HG02763 (cell line): ENCODE measurements around the gene BHLHE40.

Source experiments
- ATAC-seq: cut with Tn5 transposase; IDR thresholded peaks from one replicate; pipeline ENCODE4 v1.9.1; 2021; ENCODE audit warnings: mild to moderate bottlenecking, moderate library complexity; ENCODE audit not compliant: unreplicated experiment

The BHLHE40 gene

DNA sequence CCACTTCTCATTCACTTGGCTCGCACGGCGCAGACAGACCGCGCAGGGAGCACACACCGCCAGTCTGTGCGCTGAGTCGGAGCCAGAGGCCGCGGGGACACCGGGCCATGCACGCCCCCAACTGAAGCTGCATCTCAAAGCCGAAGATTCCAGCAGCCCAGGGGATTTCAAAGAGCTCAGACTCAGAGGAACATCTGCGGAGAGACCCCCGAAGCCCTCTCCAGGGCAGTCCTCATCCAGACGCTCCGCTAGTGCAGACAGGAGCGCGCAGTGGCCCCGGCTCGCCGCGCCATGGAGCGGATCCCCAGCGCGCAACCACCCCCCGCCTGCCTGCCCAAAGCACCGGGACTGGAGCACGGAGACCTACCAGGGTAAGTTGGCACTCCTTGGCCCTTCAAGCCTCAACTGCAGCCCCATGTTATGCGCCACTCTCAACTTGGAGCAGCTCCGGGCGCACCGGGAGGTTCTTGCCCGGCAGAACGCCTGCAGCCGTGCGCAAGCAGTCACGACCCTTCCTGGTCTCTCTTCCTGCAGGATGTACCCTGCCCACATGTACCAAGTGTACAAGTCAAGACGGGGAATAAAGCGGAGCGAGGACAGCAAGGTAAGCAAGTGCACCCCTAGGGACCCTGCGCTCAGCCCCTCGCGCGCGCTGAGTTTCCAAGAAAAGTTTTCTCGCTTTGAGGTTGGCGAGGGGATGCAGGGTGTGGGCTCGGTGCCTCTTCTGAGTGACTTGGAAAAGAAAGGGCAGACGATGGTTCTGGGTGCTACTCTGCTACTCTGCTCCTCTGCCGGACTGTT is at the start of gene BHLHE40:
Gene BHLHE40, plus strand, starts transcription at position 10 of the 801 bp plus-strand sequence. Its CDS starts 282 bp downstream, at position 292.
- peak; percentile 6 for ATAC-seq

DNA sequence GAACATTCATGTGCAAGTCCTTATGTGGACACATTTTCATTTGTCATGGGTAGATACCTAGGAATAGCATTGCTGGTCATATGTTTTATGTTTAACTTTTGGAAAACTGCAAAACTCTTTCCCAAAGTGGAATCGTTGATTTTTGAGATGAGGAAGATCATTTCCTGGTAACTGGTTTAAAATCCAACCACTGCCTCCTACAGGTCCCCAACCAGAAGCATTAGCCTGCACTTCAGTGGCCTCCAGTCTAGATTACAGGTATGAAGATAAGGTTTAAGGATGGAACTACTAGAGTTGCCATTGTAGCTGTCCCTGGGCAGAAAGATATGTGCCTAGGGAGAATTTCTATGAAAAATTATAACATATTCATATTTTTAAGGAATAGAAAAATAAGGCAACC is 48.7 kb upstream of the BHLHE40 start:
- no peak for ATAC-seq

DNA sequence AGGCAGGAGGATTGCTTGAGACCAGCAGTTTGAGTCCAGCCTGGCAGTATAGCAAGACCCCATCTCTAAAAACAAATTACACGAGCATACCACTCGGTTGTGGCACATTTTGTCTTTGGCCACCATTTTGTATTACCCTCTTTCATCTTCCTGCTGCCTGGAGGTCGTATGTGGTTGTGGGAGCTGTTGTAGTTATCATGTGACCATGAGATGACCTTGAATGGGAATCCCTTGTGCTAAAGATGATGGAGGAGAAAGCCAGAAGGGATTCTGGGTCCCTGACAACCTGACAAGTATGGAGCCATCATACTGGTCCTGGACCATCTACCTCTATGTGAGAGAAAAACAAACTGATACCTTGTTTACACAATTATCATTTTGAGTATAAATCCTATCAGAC is 45.2 kb upstream of the BHLHE40 start:
- no peak for ATAC-seq

DNA sequence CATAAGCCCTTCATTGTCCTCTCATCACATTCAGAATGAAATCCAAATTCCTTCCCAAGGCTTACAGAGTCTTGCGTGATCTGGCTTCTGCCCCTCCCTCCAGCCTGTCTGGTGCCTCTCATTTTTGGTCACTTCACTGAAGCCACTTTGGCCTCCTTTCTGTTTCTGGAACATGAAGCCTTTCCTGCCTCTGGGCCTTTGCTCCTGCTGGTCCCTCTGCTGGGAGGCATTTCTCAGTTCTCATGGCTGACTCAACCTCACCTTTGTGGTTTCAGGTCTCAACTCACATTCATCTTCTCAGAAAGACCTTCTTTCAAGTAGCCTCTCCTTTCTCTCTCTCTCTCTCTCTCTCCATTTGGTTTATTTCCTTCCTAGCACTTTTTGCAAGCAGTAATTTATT is 43.9 kb upstream of the BHLHE40 start:
- ATAC-seq: peak; percentile 56

DNA sequence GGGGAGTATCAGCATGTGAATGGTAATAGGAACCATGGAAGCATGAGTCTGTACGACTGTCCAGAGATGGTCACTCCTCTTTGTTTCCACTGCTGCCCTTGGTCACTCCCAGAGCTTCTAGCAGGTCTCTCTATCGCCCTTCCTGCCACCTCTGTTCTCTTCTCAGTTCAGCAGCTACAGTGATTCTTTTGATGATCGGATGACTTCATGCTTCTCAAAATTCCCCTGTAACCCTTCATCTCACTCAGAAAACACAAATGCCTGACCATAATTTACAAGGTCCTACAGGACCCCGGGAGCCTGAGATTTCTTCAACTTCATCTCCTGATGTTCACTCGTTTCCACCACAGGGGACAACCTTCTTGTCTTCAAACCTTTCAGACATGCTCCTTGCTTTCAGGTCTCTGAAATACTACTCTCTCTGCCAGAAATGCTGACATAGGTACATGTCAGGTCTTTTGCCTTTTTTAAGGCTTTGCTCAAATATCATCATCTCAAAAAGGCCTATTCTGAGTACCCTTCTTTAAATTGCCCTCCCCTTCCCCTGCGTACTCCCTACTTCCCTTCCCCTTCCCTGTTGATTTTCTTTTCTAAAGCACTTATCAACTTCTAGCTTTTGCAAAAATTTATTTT is 42.1 kb upstream of the BHLHE40 start:
- ATAC-seq: no peak

DNA sequence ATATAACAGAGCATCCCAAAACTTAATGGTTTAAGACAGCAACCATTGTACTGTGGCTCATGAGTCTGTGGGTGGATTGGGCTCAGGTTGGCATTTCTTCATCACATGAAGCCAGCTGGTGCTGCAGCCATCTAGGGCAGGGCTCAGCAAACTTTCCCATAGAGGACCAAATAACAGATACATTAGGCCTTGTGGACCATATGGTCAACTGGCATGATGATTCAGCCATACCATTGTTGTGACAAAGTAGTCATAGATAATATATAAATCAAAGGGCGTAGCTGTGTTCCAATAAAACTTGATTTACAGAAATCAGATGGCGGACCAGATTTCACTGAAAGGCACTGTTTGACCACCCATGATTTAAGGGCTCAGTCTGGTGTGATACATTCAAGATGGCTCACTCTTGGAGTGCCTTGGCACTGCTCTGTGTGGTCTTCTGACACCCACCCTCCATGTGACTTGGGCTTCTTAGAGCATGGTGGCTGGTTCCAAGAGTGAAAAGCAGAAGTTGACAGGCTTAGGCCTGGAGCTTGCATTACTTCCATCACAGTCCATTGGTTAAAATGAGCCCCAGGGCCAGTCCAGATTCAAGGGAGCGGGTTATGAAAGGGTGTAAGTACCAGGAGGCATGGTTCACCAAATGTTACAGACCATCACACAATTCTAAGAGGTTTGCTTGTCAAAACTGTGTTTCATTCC is 40.8 kb upstream of the BHLHE40 start:
- no peak for ATAC-seq

DNA sequence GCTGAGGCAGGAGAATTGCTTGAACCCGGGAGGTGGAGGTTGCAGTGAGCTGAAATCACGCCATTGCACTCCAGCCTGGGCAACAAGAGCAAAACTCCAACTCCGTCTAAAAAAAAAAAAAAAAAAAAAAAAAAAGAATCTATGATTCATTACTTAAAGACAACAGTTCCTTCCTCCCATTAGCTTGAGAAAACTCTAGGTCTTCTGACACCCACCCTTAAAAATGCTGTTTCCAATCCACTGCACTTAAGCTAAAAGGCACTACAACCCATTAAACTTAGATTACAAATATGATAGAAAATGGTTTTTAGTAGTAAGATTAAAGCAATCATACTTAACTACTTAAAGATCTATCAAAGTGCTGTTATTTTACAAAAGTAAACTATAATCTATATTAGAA is 40.0 kb upstream of the BHLHE40 start:
- ATAC-seq: no peak

DNA sequence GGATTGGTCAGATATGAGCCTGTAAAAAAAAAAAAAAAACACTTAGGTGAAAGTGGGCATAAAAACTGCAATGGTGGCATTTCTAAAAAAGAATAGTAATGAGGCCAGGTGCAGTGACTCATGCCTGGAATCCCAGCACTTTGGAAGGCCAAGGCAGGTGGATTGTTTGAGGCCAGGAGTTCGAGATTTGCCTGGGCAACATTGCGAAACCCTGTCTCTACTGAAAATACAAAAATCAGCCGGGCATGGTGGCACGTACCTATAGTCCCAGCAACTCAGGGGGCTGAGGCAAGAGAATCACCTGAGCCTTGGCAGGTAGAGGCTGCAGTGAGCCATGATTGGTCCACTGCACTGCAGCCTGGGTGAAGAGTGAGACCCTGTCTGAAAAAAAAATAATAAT is 38.3 kb upstream of the BHLHE40 start:
- ATAC-seq: no peak

DNA sequence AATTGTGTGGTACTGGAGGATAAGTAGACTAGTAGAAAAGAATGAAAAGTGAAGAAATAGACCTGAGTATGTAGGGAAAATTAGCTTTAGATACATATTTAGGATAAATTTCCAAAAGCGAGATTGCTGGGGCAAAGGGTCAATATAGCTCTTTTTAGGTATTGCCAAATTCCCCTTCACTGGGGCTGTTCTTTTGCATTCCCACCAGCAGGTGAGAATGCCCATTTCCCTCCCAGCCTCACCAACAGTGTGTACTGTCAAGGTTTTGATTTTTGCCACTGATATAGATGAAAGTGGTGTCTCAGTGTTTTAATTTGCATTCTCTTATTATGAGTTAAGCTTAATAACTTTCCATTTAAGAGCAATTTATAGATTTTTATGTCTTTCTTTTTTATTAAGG is 35.7 kb upstream of the BHLHE40 start:
- ATAC-seq: no peak

DNA sequence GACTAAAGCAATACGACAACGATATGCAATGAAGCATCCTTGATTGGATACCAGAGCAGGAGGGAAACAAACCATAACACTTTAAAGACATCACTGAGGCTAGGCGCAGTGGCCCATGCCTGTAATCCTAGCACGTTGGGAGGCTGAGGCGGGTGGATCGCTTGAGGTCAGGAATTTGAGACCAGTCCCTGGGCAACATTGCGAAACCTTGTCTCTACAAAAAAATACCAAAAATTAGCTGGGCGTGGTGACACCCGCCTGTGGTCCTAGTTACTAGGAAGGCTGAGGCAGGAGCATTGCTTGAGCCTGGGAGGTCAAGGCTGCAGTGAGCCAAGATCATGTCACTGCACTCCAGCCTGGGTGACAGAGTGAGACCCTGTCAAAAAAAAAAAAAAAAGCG is 33.9 kb upstream of the BHLHE40 start:
- ATAC-seq: no peak

DNA sequence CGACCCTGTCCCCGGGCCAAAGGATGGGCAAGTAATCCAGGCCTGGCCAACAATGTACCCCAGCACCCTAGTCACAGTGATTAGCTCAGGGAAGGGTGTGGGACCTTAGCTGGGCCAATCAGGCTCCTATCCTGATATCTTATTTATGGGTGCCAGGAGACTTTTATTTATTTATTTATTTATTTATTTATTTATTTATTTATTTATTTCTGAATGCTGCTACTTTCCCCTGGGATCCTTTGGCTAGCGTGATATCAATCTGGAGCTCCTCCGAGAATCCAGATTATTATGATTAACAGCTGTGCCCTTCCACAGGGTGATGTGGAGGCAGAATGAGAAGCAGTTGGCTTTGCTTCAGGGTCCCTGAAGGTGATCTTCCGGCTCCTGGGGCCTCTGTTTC is 32.2 kb upstream of the BHLHE40 start:
- no peak for ATAC-seq

DNA sequence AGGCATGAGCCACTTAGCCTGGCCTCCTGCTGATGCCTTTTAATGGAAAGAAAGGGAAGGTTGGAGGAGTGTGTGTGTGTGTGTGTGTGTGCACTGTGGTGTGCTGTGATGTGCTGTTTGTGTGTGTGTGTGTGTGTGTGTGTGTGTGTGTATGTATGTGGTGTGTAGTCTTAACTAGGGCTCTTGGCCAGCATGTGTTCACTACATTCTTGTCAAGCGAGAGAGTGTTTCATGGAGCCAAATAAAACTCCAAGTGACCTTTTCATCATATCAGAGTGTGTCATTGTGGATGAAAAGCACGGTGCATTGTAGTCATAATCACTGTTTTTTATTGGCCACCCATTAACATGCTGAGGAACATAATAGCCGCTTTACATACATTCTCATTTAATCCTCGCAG is 30.8 kb upstream of the BHLHE40 start:
- no peak for ATAC-seq

DNA sequence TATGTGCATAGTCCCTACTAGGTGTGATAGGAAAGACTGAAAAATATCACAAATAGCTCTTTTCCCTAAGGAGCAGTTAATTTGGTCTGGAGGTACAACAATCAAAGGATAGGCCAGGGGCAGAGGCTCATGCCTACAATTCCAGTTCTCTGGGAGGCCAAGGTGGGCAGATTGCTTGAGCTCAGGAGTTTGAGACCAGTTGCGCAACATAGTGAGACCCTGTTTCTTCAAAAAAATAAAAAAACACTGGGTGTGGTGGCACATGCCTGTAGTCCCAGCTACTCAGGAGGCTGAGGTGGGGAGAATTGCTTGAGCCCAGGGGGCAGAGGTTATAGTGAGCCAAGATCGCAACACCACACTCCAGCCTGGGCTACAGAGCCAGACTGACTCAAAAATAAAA is 30.2 kb upstream of the BHLHE40 start:
- no peak for ATAC-seq

DNA sequence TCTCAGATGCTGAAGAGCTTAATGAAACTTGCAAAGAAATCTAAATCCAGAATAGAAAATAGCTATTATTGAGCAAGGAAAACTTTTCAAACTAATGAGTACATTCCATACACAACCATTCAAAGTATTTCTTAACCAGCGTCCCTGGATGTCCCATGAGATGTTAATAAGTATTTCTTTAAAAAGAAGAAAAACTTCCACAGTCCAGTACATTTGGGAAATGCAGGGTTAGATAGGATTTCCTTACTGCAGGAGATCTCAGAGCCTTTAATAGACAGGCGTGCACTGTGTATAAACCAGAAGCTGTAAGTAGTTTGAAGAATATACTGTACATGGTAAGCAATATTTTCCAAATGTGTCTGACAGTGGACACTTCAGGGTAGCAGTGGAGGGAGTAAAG is 29.6 kb upstream of the BHLHE40 start:
- ATAC-seq: no peak

DNA sequence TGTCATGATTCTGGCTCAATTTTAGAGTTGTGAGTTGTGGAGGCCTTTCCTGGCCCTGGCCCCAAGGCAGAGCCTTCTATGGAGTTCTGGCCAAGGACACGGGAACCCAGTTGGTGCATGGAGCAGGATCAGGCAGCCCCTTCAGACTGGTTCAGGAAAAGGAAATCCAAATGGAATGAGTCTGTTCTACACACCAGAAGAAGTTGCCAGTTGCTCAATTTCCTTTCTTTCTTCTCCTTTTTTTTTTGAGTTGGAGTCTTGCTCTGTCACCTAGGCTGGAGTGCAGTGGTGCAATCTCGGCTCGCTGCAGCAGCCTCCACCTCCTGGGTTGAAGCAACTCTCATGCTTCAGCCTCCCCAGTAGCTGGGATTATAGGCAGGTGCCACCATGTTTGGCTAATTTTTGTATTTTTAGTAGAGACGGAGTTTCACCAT is 28.9 kb upstream of the BHLHE40 start:
- no peak for ATAC-seq

DNA sequence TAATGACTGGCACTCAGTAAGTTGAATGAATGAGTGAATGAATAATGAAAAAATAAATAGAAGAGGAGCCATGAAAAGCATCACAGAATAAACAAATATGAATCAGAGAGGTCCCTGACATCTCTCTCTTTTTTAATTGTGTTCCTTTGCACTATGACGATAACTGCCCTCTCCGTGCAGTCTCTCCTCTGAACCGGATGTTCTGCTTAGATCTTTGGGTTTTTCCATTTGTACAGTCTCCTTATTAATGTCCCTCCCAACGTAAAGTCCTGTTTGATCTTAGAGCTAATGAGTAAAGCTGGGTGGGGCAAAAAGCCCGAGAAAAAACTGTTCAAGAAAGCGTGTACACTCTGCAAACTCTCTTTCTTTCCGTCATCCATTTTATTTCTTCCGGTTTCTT is 28.3 kb upstream of the BHLHE40 start:
- no peak for ATAC-seq

DNA sequence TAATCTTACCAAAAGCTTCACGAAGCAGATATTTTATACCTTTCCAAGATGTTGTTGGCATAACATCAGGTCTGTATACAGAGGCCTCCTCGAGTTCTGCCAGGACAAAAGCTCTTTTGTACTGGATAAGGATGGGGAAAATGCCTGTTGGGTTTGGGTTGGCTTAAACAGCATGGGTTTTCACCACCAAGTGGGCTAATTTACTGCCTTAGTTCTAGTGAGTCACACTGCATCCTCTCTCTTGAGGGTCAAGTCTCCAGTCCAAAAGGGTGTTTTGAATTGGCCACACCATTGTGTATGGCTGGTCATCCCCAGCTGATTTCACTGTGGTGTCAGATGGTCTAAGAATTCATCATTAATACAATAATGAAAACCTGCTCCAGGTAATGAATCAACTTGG is 26.1 kb upstream of the BHLHE40 start:
- no peak for ATAC-seq

DNA sequence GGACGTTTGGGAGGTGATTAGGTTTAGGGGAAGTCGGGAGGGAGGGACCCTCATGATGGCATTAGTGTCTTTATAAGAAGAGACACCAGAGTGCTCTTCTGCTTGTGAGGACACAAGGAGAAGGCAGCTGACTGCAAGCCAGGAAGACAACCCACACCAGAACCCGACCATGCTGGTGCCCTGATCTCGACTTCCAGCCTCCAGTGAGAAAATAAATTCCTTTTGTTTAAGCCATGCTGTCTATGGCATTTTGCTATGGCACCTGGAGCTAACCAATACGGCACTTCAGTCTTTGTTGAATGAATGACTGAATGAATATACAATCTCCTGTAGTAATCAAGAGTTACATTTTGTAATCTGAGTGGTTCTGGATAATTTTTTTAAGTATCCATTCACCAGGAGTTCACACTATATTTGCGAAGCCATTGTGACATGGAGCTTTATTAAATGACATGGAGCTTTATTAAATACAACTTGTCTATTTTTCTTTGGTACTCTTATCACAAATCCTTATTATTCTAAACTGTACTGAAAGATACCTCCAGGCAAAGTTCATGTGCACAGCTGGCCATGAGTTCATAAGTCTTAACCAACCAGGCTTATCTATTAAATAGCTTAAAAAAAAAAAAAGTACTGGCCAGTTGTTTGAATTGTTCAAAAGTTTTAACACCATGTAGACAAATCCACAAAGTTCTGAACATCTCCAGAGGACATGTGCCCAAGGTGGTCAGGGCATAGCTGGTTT is 24.8 kb upstream of the BHLHE40 start:
- ATAC-seq: no peak

DNA sequence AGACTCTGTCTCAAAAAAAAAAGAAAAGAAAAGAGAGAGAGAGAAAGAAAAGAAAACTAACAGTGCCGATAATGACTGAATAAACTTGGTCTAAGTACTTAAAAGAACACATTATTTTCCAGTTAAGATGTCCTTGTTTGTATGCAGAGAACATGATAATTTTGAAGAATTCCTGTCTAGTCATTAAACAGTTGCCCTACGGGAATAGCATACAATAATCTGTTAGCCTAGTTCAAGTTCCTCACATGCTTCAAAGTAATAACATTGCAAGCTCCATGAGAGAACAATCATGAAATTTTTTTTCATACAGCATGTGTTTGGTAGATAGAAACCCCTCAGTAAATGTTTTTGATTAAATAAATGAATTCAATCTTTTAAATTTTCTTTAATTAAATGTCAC is 23.1 kb upstream of the BHLHE40 start:
- ATAC-seq: no peak

DNA sequence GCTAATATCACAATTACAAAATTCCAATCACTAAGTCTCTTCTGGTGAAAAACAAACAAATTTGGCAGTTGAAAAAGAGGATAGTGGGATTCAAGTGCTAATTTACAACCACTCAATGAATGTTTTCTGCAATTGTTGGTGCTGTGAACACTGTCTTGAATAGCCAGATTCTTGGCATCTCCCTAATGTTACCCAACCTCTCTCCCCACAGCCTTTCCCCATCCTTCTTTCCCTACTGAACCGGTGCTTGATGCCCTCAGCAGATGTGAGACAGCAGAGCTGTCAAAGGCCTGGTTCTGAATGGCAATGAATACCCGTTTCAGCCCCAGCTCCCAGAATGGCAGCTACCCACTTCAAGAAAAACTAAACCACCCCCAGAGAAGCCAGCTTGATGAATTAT is 22.5 kb upstream of the BHLHE40 start:
- ATAC-seq: no peak

DNA sequence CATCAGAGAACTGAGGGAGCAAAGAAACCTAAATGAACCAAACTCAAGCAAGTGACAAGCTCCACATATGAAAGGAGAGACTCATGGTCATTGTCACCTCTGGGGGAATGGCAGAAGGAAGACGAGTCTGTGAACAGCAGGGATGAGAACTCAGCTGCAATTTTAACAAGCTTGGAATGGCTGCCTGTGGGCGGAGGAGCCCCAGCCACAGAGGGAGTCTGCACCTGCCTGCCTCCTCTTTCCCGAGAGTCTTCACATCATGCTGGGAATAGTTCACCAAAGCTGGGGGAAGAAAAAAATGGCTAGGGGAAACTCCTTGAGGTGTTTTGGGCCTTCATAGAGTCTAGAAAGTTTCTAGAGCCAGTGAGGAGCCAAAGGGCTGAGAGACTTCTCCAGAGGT is 21.3 kb upstream of the BHLHE40 start:
- ATAC-seq: no peak
